Prostate gland (tissue), 2 donors: Measurements from ENCODE around the gene MYO7B.

Experiments
- POLR2A ChIP-seq: fragments of 450-650 bp; IDR thresholded peaks from one replicate; pipeline ENCODE4 v1.6.1; 2016; ENCODE audit warnings: antibody characterized with exemption, mild to moderate bottlenecking
- TF ChIP-seq, protein P1 (sequence below), 4 experiments: fragments of 200-600 bp in 2 of 4; fragments of 450-650 bp in 2 of 4; sonication (generic) in 2 of 4; IDR thresholded peaks; 1 replicate in 3 of 4; 2 replicates in 1 of 4; pipeline ENCODE4 v1.5.1; 2016 to 2019; ENCODE audit warnings: antibody characterized with exemption in 4 of 4, mild to moderate bottlenecking in 2 of 4, moderate library complexity in 2 of 4

DNA sequence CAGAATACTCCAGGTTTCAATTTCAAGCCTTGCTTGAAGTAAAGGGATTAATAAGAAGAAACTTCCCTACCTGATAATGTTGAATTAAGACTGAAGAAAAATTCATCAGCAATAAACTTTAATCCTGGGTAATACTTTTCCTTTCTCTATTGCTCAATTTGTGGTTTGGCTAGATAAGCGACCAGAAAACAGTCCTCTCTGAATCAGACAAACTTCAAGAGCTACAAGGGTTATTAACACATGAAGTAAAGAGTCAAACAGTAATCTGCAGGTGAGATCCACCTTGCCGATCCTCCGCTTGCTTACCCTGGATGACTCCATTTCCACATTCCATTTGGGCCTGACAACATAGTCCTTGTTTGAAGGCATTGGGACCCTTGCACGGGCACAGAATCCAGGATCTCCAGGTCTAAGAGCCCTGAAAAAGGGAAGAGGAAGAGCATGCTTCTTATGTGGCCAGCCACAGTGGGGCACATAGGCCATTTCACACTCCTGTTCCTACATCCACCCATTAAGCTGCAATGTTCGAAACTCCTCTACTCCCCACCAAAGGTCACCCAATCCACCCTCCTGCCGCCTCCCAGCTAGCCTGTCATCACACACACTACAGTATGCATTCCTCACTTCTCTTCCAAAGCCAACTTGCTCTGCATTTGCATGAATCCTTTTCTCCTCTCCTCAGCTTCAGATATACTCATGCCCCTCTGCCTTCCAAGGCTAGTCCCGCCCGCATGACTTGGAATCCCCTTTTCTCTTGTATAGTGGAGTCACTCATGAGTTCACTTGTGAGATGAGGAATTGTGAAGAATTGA lies 49.0 kb upstream of the MYO7B start:
- no peak for TF ChIP-seq POLR2A
- TF ChIP-seq, protein P1, sequence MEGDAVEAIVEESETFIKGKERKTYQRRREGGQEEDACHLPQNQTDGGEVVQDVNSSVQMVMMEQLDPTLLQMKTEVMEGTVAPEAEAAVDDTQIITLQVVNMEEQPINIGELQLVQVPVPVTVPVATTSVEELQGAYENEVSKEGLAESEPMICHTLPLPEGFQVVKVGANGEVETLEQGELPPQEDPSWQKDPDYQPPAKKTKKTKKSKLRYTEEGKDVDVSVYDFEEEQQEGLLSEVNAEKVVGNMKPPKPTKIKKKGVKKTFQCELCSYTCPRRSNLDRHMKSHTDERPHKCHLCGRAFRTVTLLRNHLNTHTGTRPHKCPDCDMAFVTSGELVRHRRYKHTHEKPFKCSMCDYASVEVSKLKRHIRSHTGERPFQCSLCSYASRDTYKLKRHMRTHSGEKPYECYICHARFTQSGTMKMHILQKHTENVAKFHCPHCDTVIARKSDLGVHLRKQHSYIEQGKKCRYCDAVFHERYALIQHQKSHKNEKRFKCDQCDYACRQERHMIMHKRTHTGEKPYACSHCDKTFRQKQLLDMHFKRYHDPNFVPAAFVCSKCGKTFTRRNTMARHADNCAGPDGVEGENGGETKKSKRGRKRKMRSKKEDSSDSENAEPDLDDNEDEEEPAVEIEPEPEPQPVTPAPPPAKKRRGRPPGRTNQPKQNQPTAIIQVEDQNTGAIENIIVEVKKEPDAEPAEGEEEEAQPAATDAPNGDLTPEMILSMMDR (IDR thresholded peaks at IDR 0.05), result no peak
